Tibial artery (tissue), 4 donors: ENCODE data around the gene RND3.

Experiments used
- DNase-seq, 2 donors: peaks; one replicate each; pipeline ENCODE4 v3.0.0-alpha.2; 2019
- H3K27ac ChIP-seq, 2 donors: fragments of 200-600 bp; sonication (generic) in 1 of 2; 1 replicate in 1 of 2; 2 replicates in 1 of 2; pipeline ENCODE4 v1.5.1; 2018 to 2019; ENCODE audit warnings: mild to moderate bottlenecking in 1 of 2
- H3K27me3 ChIP-seq, 2 donors: fragments of 200-600 bp; sonication (generic) in 1 of 2; one replicate each; pipeline versions ENCODE4 v1.5.1 to v1.6.0; 2016 to 2019
- H3K36me3 ChIP-seq, 3 donors: fragments of 200-600 bp; sonication (generic) in 2 of 3; one replicate each; pipeline ENCODE4 v1.5.1; 2016 to 2019; ENCODE audit warnings: mild to moderate bottlenecking in 2 of 3
- H3K4me1 ChIP-seq, 4 donors: fragments of 200-600 bp; sonication (generic) in 2 of 4; 1 replicate in 3 of 4; 2 replicates in 1 of 4; pipeline ENCODE4 v1.5.1; 2016 to 2019
- H3K4me3 ChIP-seq, 2 donors: fragments of 200-600 bp; sonication (generic) in 1 of 2; 1 replicate in 1 of 2; 2 replicates in 1 of 2; pipeline ENCODE4 v1.5.1; 2018 to 2019; ENCODE audit warnings: mild to moderate bottlenecking in 2 of 2
- H3K9me3 ChIP-seq, 3 donors: fragments of 200-600 bp; sonication (generic) in 1 of 3; one replicate each; pipeline ENCODE4 v1.5.1; 2016 to 2019
- intact Hi-C: fragments of 100-400 bp; cut with DNase I; formaldehyde crosslinking; loops from one replicate; pipeline ENCODE4 v1.15.0; 2023; ENCODE audit warnings: low total_unique reads
- TF ChIP-seq, protein P1 (sequence below), 2 experiments: fragments of 200-600 bp in 1 of 2; fragments of 450-650 bp in 1 of 2; IDR thresholded peaks; one replicate each; pipeline ENCODE4 v1.5.1; 2017 to 2019; ENCODE audit warnings: antibody characterized with exemption in 2 of 2, mild to moderate bottlenecking in 1 of 2, moderate library complexity in 1 of 2

Gene RND3

GRCh38 chr2:150485114-150485870 is 2.2 kb downstream of the RND3 start:
- Histone ChIP-seq H3K27ac (peak overlapping the region; percentile 99 to 100), H3K4me3 (peak overlapping the region; percentile 70 to 82), H3K9me3 (no peaks in the 10 kb centered on the region), H3K4me1 (peaks cover 0 to 44% (median 38%) of the 10 kb centered on the region in 4 donors), H3K36me3 (no peaks in the 10 kb centered on the region), H3K27me3 (no peaks in the 10 kb centered on the region)
- TF ChIP-seq, protein P1, sequence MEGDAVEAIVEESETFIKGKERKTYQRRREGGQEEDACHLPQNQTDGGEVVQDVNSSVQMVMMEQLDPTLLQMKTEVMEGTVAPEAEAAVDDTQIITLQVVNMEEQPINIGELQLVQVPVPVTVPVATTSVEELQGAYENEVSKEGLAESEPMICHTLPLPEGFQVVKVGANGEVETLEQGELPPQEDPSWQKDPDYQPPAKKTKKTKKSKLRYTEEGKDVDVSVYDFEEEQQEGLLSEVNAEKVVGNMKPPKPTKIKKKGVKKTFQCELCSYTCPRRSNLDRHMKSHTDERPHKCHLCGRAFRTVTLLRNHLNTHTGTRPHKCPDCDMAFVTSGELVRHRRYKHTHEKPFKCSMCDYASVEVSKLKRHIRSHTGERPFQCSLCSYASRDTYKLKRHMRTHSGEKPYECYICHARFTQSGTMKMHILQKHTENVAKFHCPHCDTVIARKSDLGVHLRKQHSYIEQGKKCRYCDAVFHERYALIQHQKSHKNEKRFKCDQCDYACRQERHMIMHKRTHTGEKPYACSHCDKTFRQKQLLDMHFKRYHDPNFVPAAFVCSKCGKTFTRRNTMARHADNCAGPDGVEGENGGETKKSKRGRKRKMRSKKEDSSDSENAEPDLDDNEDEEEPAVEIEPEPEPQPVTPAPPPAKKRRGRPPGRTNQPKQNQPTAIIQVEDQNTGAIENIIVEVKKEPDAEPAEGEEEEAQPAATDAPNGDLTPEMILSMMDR (IDR thresholded peaks at IDR 0.05), result peak in 1 of 2 experiments; percentile 27
- peak; percentile 71 to 92 for DNase-seq
- intact Hi-C loops, result loop anchor here (5.0 to 10.0 kb wide), 3 partner anchors 130 to 898 kb away; partner anchors contain the start of gene MMADHC

GRCh38 chr2:150484461-150485021 is 2.9 kb downstream of the RND3 start:
- Histone ChIP-seq H3K27me3 (no peaks in the 10 kb centered on the region), H3K4me3 (peak overlapping the region; percentile 70 to 82), H3K27ac (peak overlapping the region; percentile 99 to 100), H3K36me3 (no peaks in the 10 kb centered on the region), H3K9me3 (no peaks in the 10 kb centered on the region), H3K4me1 (peaks cover 0 to 52% (median 46%) of the 10 kb centered on the region in 4 donors)
- intact Hi-C loops, result loop anchor here (5.0 to 10.0 kb wide), 4 partner anchors 130 to 897 kb away; partner anchors contain the start of gene MMADHC
- DNase-seq, result no peak
- TF ChIP-seq, protein P1 (IDR thresholded peaks at IDR 0.05), result no peak

- Histone ChIP-seq H3K9me3 (no peaks in the 10 kb centered on the region), H3K4me1 (peaks cover 0 to 57% (median 50%) of the 10 kb centered on the region in 4 donors), H3K4me3 (peak overlapping the region; percentile 70 to 82), H3K27me3 (no peaks in the 10 kb centered on the region), H3K27ac (peak overlapping the region; percentile 99 to 100), H3K36me3 (no peaks in the 10 kb centered on the region)
- TF ChIP-seq, protein P1 (IDR thresholded peaks at IDR 0.05), result no peak
- no peak for DNase-seq
- intact Hi-C loops, result loop anchor here (5.0 to 10.0 kb wide), 2 partner anchors 131 to 317 kb away; no protein-coding TSS in a partner anchor
Measured at GRCh38 chr2:150484006-150484405, 3.5 kb downstream of the RND3 start.

DNA sequence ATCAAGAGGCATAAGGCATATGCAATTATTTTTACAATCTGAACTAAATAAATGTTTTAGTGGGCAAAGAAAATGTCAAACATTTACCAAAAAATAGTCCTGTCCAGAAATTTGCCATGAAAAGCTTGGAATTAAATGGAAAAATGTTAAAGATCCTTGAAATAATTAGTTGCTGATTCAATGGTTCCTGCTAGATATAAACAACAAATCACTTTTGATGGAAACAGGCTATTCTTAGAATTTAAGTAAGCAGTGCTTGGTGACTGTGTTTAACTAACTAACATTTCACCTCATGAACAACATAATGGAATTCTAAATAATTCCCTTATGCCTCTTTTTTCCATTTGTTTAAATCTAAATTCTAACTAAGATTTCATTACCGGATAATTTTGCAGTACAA is 3.9 kb downstream of the RND3 start:
- H3K27ac ChIP-seq, result peak overlapping the region in 1 of 2 donors; percentile 45
- TF ChIP-seq, protein P1 (IDR thresholded peaks at IDR 0.05), result no peak

GRCh38 chr2:150482667-150483400 is 4.6 kb downstream of the RND3 start:
- no peaks in the 10 kb centered on the region for H3K27me3 ChIP-seq
- TF ChIP-seq, protein P1 (IDR thresholded peaks at IDR 0.05), result no peak
- intact Hi-C loops, result loop anchor here (5.0 to 10.0 kb wide), 2 partner anchors 132 to 316 kb away; no protein-coding TSS in a partner anchor
- peaks cover 0 to 69% (median 61%) of the 10 kb centered on the region in 4 donors for H3K4me1 ChIP-seq
- H3K4me3 ChIP-seq, result no peak overlapping the region
- H3K36me3 ChIP-seq, result no peaks in the 10 kb centered on the region
- DNase-seq, result no peak
- H3K9me3 ChIP-seq, result no peaks in the 10 kb centered on the region
- H3K27ac ChIP-seq, result peak overlapping the region; percentile 36 to 45

More for the DNA sequence above, 3.9 kb downstream of the RND3 start:
- Histone ChIP-seq H3K27me3 (no peaks in the 10 kb centered on the region), H3K36me3 (no peaks in the 10 kb centered on the region), H3K4me3 (no peak overlapping the region), H3K9me3 (no peaks in the 10 kb centered on the region), H3K4me1 (peaks cover 0 to 62% (median 55%) of the 10 kb centered on the region in 4 donors)
- intact Hi-C loops, result loop anchor here (5.0 to 10.0 kb wide), 2 partner anchors 131 to 316 kb away; no protein-coding TSS in a partner anchor
- no peak for DNase-seq
